Esophagus muscularis mucosa (tissue), 4 donors: ENCODE measurements around the gene ZNF256.

Experiments used
- CTCF ChIP-seq, 3 experiments: fragments of 200-600 bp in 2 of 3; fragments of 450-650 bp in 1 of 3; sonication (generic) in 2 of 3; IDR thresholded peaks; one replicate each; pipeline ENCODE4 v1.5.1; 2017 to 2019; ENCODE audit warnings: antibody characterized with exemption in 3 of 3, mild to moderate bottlenecking in 2 of 3, moderate library complexity in 1 of 3
- EP300 ChIP-seq: sonication (generic); formaldehyde crosslinking; IDR thresholded peaks from one replicate; pipeline ENCODE4 v1.6.1; 2017; ENCODE audit warnings: antibody characterized with exemption
- POLR2AphosphoS5 ChIP-seq, 2 donors: sonication (generic); formaldehyde crosslinking; IDR thresholded peaks; one replicate each; pipeline ENCODE4 v1.6.1; 2017; ENCODE audit warnings: antibody characterized with exemption in 2 of 2

GRCh38 chr19:57978586-57979289, 31.2 kb upstream of the ZNF256 start:
- no peak for TF ChIP-seq CTCF (IDR thresholded peaks at IDR 0.05)
- no peak for TF ChIP-seq EP300
- TF ChIP-seq POLR2AphosphoS5 (IDR thresholded peaks at IDR 0.05), result no peak
